HG03460 (cell line): ENCODE results near the gene MYRF.

ENCODE experiments used
- ATAC-seq: cut with Tn5 transposase; IDR thresholded peaks from one replicate; pipeline ENCODE4 v1.9.1; 2021; ENCODE audit not compliant: unreplicated experiment

The MYRF gene

GRCh38 chr11:61757213-61757862 lies 4.9 kb downstream of the MYRF start:
- ATAC-seq: no peak

GRCh38 chr11:61760946-61761345 lies 8.5 kb downstream of the MYRF start:
- ATAC-seq: no peak

- no peak for ATAC-seq
Observed at GRCh38 chr11:61761440-61762222, 9.2 kb downstream of the MYRF start.

GRCh38 chr11:61762223-61762615 lies 9.8 kb downstream of the MYRF start:
- ATAC-seq: no peak

- ATAC-seq: no peak
Observed at GRCh38 chr11:61762798-61763197, 10.4 kb downstream of the MYRF start.

GRCh38 chr11:61763930-61764605 lies 11.6 kb downstream of the MYRF start:
- no peak for ATAC-seq

GRCh38 chr11:61764606-61765260 lies 12.3 kb downstream of the MYRF start:
- ATAC-seq: no peak

- ATAC-seq: no peak
Observed at GRCh38 chr11:61765550-61766253, 13.3 kb downstream of the MYRF start.

- ATAC-seq: no peak
Observed at GRCh38 chr11:61766353-61766841, 14.0 kb downstream of the MYRF start.

GRCh38 chr11:61768376-61769076 lies 16.1 kb downstream of the MYRF start:
- ATAC-seq: no peak

GRCh38 chr11:61769169-61769920 lies 16.9 kb downstream of the MYRF start:
- no peak for ATAC-seq

GRCh38 chr11:61769946-61770683 lies 17.7 kb downstream of the MYRF start:
- no peak for ATAC-seq

GRCh38 chr11:61771195-61771894 lies 18.9 kb downstream of the MYRF start:
- ATAC-seq: no peak

- ATAC-seq: no peak
Observed at GRCh38 chr11:61771985-61772455, 19.6 kb downstream of the MYRF start.

GRCh38 chr11:61773356-61773755 lies 20.9 kb downstream of the MYRF start:
- no peak for ATAC-seq

GRCh38 chr11:61773809-61774208 lies 21.4 kb downstream of the MYRF start:
- ATAC-seq: no peak

- ATAC-seq: no peak
Observed at GRCh38 chr11:61774411-61774810, 22.0 kb downstream of the MYRF start.

- no peak for ATAC-seq
Observed at GRCh38 chr11:61775106-61775505, 22.7 kb downstream of the MYRF start.
